Stimulated activated CD4-positive, alpha-beta T cell treated with anti-CD3 and anti-CD28 coated beads, Interleukin-12 subunit alpha, Interleukin-12 subunit beta, amount 100 ng/mL, for 24 hours (primary cell): Measurements from ENCODE around the gene MT1HL1.

Experiments used
- DNase-seq, 2 experiments: peaks; one replicate each; pipeline ENCODE4 v3.0.0-alpha.2; 2020; ENCODE audit warnings: low read depth in 2 of 2

MT1HL1 gene

DNA sequence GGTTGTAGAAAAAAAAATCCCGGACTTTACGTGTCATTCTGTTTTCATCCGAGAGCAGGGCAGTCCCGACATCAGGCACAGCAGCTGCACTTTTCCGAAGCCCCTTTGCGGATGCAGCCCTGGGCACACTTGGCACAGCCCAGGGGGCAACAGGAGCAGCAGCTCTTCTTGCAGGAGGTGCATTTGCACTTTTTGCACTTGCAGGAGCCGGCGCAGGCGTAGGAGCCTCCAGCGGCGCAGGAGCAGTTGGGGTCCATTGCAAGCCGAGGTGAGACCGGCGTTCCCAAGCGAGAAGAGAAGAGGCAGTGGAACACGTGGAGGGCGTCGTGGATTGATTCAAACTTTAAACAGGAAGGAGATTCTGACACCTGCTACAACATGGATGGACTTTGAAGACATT, at the start of gene MT1HL1:
Gene MT1HL1 (minus strand): TSS at position 326 of the 400 bp plus-strand sequence. CDS start 69 bp downstream, at position 257.
- no peak for DNase-seq

- no peak for DNase-seq
Observed at GRCh38 chr1:237050915-237051314, 46.7 kb upstream of the MT1HL1 start.

DNA sequence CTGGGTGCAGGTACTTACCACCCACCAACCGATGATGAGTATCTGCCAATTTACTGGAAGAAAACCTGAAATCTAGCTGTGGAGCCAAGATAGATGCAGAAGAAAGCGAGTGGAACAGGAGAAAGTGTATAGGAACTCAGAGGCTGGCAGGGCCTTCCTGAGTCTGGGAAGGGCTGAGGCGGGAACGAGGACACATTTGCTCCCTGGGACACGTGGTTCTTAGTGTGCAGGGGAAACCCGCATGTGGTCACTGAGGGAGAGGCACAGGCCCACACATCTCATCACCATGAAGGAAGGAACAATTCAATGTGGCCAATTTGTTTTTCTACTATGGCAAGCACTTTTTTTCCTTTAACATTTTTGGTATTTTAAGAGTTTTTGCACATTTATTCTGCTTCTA, 45.9 kb upstream of the MT1HL1 start:
- DNase-seq: no peak

DNA sequence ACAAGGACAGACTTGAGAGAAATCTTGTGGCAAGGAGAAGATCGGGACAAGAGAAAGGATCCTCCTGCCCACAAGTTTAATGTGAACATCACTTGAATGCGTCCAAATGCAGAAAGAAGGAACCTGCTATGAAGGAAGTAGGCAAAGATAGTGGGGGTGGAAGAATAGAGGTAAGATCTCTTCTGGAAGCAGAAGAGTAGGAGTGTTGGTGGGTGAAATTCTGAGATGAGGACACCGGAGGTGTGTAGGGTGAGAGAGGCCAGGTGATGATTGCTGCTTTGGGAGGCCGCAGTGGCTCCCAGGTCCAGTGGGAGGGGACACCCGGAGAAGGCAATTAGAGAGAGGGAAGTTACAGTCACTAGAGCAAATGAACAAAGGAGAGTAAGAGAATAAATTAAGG, 44.6 kb upstream of the MT1HL1 start:
- DNase-seq: no peak

- DNase-seq: no peak
Observed at GRCh38 chr1:237045278-237046016, 41.2 kb upstream of the MT1HL1 start.

- no peak for DNase-seq
Observed at GRCh38 chr1:237043846-237044636, 39.8 kb upstream of the MT1HL1 start.

DNA sequence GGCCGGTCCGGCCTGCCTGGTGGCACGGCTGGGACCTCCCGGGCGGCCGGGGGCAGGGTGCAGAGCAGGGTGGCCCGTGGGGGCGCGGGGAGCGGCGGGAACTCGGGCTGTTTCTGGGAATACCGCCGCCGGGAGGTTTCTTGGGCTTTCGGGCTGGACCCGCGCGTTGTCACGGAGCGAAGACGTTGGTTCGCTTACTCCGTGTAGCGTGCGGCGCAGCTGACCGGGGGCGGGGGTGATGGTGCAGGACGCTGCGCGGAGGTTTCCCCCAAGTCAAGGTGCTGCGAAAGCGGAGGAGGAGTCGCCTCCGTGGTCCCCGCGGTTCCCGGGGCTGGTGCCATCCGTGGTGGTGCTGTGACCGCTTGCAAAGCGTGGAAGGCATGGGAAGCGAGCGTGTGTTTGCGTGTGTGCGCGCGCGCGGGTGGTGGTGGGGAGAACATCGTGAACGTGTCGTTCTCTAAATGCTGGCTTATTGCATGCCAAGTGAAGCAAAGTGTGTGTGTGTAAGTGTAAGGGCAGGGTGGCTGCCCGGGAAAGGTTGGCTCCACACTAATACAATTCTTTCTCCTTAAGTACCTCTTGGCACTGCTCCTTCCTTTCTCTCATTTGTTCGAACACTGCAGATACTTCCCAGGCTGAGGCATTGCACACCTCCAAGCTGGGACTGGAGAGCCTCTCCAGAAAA, 38.8 kb upstream of the MT1HL1 start:
- no peak for DNase-seq

GRCh38 chr1:237042526-237042891, 38.3 kb upstream of the MT1HL1 start:
- no peak for DNase-seq

- DNase-seq: no peak
Observed at GRCh38 chr1:237041795-237042525, 37.7 kb upstream of the MT1HL1 start, which contains the start of gene RYR2. Gene RYR2, plus strand, starts transcription at chr1:237042184. Its CDS starts 338 bp downstream, at chr1:237042522.

DNA sequence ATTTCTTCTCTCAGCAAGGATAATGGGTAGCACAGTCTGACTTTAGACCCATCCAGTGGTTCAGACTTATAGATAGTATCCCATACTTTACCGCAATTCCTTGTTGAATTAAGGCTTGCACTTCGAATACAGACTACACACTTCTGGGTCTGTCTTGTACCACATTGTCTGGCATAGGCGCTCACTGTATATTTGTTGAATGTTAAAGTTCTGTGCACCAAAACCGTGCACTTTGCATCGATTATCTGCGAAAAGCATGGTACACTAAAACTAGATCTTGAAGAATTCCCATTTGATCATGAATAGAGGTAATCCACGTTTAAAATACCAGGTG, 37.2 kb upstream of the MT1HL1 start:
- DNase-seq: no peak

GRCh38 chr1:237040823-237041222, 36.6 kb upstream of the MT1HL1 start:
- no peak for DNase-seq

DNA sequence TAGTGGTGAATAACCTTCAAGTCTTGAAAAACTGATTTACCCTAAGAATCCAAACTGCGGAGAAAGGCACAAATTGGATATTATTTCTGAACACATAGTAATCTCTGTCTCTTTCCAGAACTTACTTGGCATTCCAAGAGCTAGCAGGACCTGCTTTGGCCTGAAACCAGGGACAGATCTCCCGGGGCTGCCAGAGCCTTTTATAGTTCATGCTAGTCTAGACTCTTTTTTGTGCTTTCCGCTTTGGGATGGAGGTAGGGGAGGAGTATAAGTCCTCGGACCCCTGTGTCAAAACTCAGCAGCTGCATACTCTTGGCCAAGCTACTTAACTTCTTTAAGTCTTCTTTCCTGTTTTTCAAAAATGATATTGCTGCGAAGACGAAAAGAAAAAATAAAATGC, 34.0 kb upstream of the MT1HL1 start:
- no peak for DNase-seq

DNA sequence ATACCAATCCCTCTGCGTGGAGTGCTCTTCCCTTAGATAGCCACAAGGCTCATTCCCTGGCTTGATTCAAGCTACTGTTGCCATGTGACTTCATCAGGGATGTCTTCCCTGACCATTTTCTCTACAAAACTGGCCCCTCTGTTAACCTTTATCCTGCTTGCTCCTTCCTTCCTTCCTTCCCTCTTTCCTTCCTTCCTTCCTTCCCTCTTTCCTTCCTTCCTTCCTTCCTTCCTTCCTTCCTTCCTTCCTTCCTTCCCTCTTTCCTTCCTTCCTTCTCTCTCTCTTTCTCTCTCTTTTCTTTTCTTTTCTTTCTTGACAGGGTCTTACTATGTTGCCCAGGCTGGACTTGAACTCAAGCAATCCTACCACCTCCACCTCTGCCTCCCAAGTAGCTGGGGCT, 31.5 kb upstream of the MT1HL1 start:
- DNase-seq: no peak

DNA sequence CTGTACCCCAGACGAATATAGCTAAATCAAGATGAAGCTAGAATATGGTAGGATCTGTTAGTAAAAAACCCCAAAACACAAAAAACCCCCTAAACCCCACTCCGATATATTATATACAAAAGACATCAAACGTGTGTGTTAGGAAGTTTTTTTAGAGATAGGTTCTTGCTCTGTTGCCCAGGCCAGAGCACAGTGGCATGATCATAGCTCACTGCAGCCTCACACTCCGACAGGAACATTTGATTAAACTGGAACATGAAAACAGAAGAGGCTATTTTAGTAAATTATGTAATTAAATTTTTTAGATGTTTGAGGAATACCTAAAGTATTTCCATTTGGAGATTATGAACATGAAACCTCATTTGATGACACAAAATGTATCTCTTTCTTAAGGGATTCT, 29.6 kb upstream of the MT1HL1 start:
- no peak for DNase-seq

- no peak for DNase-seq
Observed at GRCh38 chr1:237033061-237033460, 28.8 kb upstream of the MT1HL1 start.

GRCh38 chr1:237032029-237032428, 27.8 kb upstream of the MT1HL1 start:
- DNase-seq: no peak

DNA sequence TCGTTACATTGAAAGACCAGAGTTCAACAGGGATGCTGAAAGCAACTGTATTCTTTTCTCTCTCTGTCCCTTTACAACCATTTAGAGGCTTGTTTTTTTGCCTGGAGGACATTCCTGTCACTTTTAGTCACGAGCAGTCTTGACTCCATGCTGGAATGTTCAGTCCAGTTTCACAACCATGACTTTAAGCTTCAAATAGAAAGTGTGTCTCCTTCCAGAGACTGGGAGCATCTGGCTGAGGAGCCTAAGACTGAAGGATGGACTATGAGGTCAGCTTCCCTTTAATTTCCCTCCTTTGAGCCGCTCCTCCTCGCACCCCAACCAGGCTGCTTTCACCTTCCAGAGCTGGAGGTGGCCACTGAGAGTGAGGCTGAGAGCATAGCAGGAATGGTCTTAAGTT, 27.2 kb upstream of the MT1HL1 start:
- no peak for DNase-seq

- DNase-seq: no peak
Observed at GRCh38 chr1:237029850-237030535, 25.8 kb upstream of the MT1HL1 start.

DNA sequence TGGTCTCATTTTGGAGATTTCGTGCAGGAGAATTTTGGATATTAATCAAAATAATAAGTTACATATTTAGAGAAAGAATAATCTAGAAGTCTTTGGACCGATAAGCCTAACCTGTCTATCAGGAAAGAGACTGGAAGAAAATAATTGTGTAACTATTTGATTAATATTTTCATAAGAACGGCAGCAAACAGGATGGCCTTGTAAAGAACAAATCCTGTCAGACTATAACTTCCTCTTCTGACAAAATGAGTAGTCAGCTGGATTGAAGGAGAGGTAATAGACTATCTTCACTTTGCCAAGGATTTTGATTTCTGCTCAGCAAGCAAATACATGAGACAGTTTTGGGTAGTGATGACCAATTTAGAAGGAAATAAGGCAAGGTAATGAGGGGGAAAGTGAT, 25.0 kb upstream of the MT1HL1 start:
- DNase-seq: no peak

- no peak for DNase-seq
Observed at GRCh38 chr1:237025358-237026074, 21.3 kb upstream of the MT1HL1 start.

DNA sequence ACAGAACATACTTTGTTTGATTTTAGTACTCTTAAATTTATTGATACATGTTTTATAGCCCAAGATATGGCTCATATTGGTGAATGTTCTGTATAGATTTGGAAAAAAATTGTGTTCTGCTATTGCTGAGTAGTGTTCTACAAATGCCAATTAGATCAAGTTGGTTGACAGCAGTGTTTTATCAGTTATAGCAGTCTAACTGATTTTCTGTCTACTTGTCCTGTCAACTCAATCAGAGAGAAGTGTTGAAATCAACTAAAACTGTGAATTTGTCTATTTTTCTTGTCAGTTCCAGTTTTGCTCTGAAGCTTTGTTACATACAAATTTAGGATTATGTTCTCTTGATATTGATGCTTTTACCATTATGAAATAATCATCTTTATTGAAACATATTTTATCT, 14.7 kb upstream of the MT1HL1 start:
- no peak for DNase-seq
